OCI-LY3 (cell line): Measurements from ENCODE around the gene SRRM1.

Source experiments
- H2AFZ ChIP-seq: fragments of 200-600, 300-600 bp; shearing (Covaris generic); 2 replicates; pipeline ENCODE4 v1.6.0; 2014; ENCODE audit warnings: antibody characterized with exemption, low read depth, low read length
- H3K27ac ChIP-seq: fragments of 200-600, 300-600 bp; sonication (generic); 2 replicates; pipeline ENCODE4 v1.5.1; 2014; ENCODE audit warnings: mild to moderate bottlenecking, low read length, moderate library complexity, mixed read lengths
- H3K27me3 ChIP-seq: fragments of 200-600, 300-600 bp; sonication (generic); 2 replicates; pipeline ENCODE4 v1.6.1; 2014; ENCODE audit warnings: low read depth, low read length, mixed read lengths
- H3K36me3 ChIP-seq: fragments of 200-600, 300-600 bp; sonication (generic); replicated peaks from 2 replicates; pipeline ENCODE3; 2014; ENCODE audit warnings: low read depth, low read length, mixed read lengths
- H3K4me1 ChIP-seq: fragments of 300-600, 200-600 bp; sonication (generic); 2 replicates; pipeline ENCODE4 v1.6.1; 2014; ENCODE audit warnings: low read length, mixed read lengths
- H3K4me2 ChIP-seq: fragments of 200-600, 300-600 bp; sonication (generic); 2 replicates; pipeline ENCODE4 v1.6.1; 2014; ENCODE audit warnings: low read length, mixed read lengths
- H3K4me3 ChIP-seq: fragments of 300-600, 200-600 bp; sonication (generic); 2 replicates; pipeline ENCODE4 v1.5.1; 2014; ENCODE audit warnings: antibody characterized with exemption, mild to moderate bottlenecking, low read length, moderate library complexity
- H3K79me2 ChIP-seq: fragments of 300-600, 200-600 bp; shearing (Covaris generic); 2 replicates; pipeline ENCODE4 v1.6.1; 2014; ENCODE audit warnings: mild to moderate bottlenecking, low read length, mixed read lengths
- H3K9ac ChIP-seq: fragments of 300-600, 200-600 bp; shearing (Covaris generic); 2 replicates; pipeline ENCODE4 v1.6.0; 2014; ENCODE audit warnings: mild to moderate bottlenecking, low read length, moderate library complexity
- H3K9me3 ChIP-seq: fragments of 200-600, 300-600 bp; shearing (Covaris generic); 2 replicates; pipeline ENCODE4 v1.6.1; 2014; ENCODE audit warnings: low read length, mixed read lengths; ENCODE audit not compliant: insufficient read depth
- H4K20me1 ChIP-seq: fragments of 200-600, 300-600 bp; sonication (generic); 2 replicates; pipeline ENCODE4 v1.6.1; 2016; ENCODE audit warnings: low read length, mixed read lengths; ENCODE audit not compliant: insufficient read depth
- EZH2phosphoT487 ChIP-seq: fragments of 200-600 bp; shearing (Covaris generic); IDR thresholded peaks from 2 replicates; pipeline ENCODE4 v1.6.1; 2018; ENCODE audit warnings: antibody characterized with exemption, mixed run types, low read depth
- TF ChIP-seq, protein P1 (sequence below): fragments of 200-600, 300-600 bp; sonication (generic); IDR thresholded peaks from 2 replicates; pipeline ENCODE4 v1.5.1; 2014; ENCODE audit warnings: antibody characterized with exemption, low read length, low read depth

The SRRM1 gene

GRCh38 chr1:24636661-24637357 lies 6.3 kb upstream of the SRRM1 start:
- H4K20me1 ChIP-seq, result no peaks in the 10 kb centered on the region
- peaks cover 6% of the 10 kb centered on the region for H3K79me2 ChIP-seq
- peaks cover 6% of the 10 kb centered on the region for H3K4me1 ChIP-seq
- peaks cover 3% of the 10 kb centered on the region; the same call in 1 of the 2 replicates for H3K27me3 ChIP-seq
- no peak overlapping the region for H3K4me3 ChIP-seq
- H2AFZ ChIP-seq, result no peak overlapping the region
- H3K4me2 ChIP-seq, result no peak overlapping the region
- no peaks in the 10 kb centered on the region for H3K9me3 ChIP-seq
- no peak for TF ChIP-seq EZH2phosphoT487
- TF ChIP-seq, protein P1, sequence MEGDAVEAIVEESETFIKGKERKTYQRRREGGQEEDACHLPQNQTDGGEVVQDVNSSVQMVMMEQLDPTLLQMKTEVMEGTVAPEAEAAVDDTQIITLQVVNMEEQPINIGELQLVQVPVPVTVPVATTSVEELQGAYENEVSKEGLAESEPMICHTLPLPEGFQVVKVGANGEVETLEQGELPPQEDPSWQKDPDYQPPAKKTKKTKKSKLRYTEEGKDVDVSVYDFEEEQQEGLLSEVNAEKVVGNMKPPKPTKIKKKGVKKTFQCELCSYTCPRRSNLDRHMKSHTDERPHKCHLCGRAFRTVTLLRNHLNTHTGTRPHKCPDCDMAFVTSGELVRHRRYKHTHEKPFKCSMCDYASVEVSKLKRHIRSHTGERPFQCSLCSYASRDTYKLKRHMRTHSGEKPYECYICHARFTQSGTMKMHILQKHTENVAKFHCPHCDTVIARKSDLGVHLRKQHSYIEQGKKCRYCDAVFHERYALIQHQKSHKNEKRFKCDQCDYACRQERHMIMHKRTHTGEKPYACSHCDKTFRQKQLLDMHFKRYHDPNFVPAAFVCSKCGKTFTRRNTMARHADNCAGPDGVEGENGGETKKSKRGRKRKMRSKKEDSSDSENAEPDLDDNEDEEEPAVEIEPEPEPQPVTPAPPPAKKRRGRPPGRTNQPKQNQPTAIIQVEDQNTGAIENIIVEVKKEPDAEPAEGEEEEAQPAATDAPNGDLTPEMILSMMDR, result no peak
- no peak overlapping the region for H3K9ac ChIP-seq
- H3K27ac ChIP-seq, result no peak overlapping the region
- H3K36me3 ChIP-seq, result no peaks in the 10 kb centered on the region

GRCh38 chr1:24639094-24639493 lies 4.0 kb upstream of the SRRM1 start:
- peaks cover 4% of the 10 kb centered on the region for H4K20me1 ChIP-seq
- H2AFZ ChIP-seq, result no peak overlapping the region
- H3K79me2 ChIP-seq, result peaks cover 23% of the 10 kb centered on the region
- H3K27me3 ChIP-seq, result peaks cover 3% of the 10 kb centered on the region; the same call in 1 of the 2 replicates
- peaks cover 6% of the 10 kb centered on the region for H3K4me1 ChIP-seq
- no peaks in the 10 kb centered on the region for H3K9me3 ChIP-seq
- no peak overlapping the region for H3K4me3 ChIP-seq
- no peak overlapping the region for H3K9ac ChIP-seq
- H3K27ac ChIP-seq, result no peak overlapping the region
- H3K36me3 ChIP-seq, result no peaks in the 10 kb centered on the region
- TF ChIP-seq EZH2phosphoT487, result no peak
- TF ChIP-seq, protein P1, result no peak
- no peak overlapping the region for H3K4me2 ChIP-seq

DNA sequence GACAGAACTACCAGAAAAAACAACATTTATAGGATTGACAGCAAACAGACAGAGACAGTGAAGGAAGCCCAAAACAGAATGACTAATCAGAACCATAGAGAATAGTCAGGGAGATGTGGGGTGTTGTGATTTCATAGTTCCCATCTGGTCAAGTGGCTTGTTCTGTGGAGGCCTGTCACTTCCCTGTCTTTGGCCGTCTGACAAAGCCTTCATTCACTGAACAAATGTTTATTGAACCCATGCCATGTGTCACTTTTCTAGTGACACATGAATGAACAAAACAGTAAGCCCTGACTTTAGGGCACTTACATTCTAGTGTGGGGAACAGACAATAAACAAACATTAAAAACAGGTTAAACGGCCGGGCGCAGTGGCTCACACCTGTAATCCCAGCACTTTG lies 3.2 kb upstream of the SRRM1 start:
- peaks cover 30% of the 10 kb centered on the region for H3K79me2 ChIP-seq
- H3K4me1 ChIP-seq, result peaks cover 13% of the 10 kb centered on the region
- no peak overlapping the region for H2AFZ ChIP-seq
- H3K9me3 ChIP-seq, result no peaks in the 10 kb centered on the region
- H4K20me1 ChIP-seq, result peaks cover 12% of the 10 kb centered on the region
- no peak overlapping the region for H3K4me2 ChIP-seq
- no peak overlapping the region for H3K27ac ChIP-seq
- TF ChIP-seq, protein P1, result no peak
- no peak for TF ChIP-seq EZH2phosphoT487
- H3K36me3 ChIP-seq, result peaks cover 1% of the 10 kb centered on the region
- H3K4me3 ChIP-seq, result no peak overlapping the region
- H3K27me3 ChIP-seq, result peaks cover 3% of the 10 kb centered on the region; the same call in 1 of the 2 replicates
- no peak overlapping the region for H3K9ac ChIP-seq

DNA sequence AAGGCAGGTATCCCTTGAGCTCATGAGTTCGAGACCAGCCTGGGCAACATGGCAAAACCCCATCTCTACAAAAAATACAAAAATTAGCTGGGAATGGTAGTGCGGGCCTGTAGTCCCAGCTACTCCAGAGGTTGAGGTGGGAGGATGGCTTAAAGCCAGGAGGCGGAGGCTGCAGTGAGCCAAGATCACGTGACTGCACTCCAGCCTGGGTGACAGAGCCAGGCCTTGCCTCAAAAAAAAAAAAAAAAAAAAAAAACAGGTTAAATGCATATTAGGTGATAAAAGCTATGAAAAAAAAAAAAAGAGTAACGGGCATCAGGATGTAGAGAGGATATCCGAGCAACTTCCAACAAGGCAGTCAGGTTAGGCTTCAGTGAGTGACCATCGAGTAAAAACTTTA lies 2.8 kb upstream of the SRRM1 start:
- peaks cover 35% of the 10 kb centered on the region for H3K79me2 ChIP-seq
- H3K4me1 ChIP-seq, result peaks cover 17% of the 10 kb centered on the region
- no peak overlapping the region for H3K27ac ChIP-seq
- peaks cover 6% of the 10 kb centered on the region for H3K36me3 ChIP-seq
- peaks cover 16% of the 10 kb centered on the region for H4K20me1 ChIP-seq
- no peak overlapping the region for H2AFZ ChIP-seq
- H3K4me2 ChIP-seq, result no peak overlapping the region
- H3K9ac ChIP-seq, result no peak overlapping the region
- no peaks in the 10 kb centered on the region for H3K9me3 ChIP-seq
- H3K27me3 ChIP-seq, result peaks cover 3% of the 10 kb centered on the region; the same call in 1 of the 2 replicates
- H3K4me3 ChIP-seq, result no peak overlapping the region
- TF ChIP-seq EZH2phosphoT487, result no peak
- TF ChIP-seq, protein P1, result no peak
